ENCODE results near the gene EIF6.
A peak's percentile ranks its signal among the peaks of the same experiment; 100 is the strongest.

The EIF6 gene

GRCh38 chr20:35284267-35284991 is at the start of gene EIF6:
TSS of gene EIF6 (minus strand) at chr20:35284772. CDS start at chr20:35284487, 285 bp downstream.
- peak; percentile 85 for DNase-seq (ENCODE audit: low read depth)
- H3K4me3 ChIP-seq (ENCODE audit: control insufficient read depth, low read depth, low read length): peak within 1 kb of the TSS; percentile 88
- TF ChIP-seq CTCF (conservative IDR thresholded peaks at IDR 0.05; ENCODE audit: control insufficient read depth, insufficient read depth, low read depth, low read length): no peak

DNA sequence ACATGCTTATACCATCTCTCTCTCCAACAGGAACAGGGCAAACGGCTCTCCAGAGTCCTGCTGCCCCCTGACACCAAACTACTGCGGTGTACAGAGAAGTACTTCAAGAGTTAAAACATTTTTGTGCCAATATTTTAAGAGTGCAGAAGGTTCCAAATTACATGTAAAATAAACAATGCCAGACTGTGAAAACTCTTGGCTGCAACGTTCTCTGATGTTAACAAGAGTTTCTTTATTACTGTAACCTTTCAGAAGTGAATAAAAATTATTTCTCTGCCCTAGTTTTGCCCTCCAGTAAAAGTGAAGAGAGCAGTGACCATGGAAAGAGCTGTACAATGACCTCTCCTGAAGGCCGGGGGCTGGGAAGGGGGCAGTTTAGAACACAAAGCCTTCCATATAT is 49.0 kb upstream of the EIF6 start:
- no peak for TF ChIP-seq CTCF (conservative IDR thresholded peaks at IDR 0.05; ENCODE audit: control insufficient read depth, insufficient read depth, low read depth, low read length)
- DNase-seq (ENCODE audit: low read depth): no peak
- no peak overlapping the region for H3K4me3 ChIP-seq (ENCODE audit: control insufficient read depth, low read depth, low read length)

GRCh38 chr20:35332540-35333200 is 48.1 kb upstream of the EIF6 start:
- DNase-seq (ENCODE audit: low read depth): no peak
- TF ChIP-seq CTCF (conservative IDR thresholded peaks at IDR 0.05; ENCODE audit: control insufficient read depth, insufficient read depth, low read depth, low read length): no peak
- H3K4me3 ChIP-seq (ENCODE audit: control insufficient read depth, low read depth, low read length): no peak overlapping the region

GRCh38 chr20:35329435-35330139 is 45.0 kb upstream of the EIF6 start:
- DNase-seq (ENCODE audit: low read depth): peak; percentile 74

GRCh38 chr20:35328689-35329088 is 44.1 kb upstream of the EIF6 start:
- no peak for DNase-seq (ENCODE audit: low read depth)
- TF ChIP-seq CTCF (conservative IDR thresholded peaks at IDR 0.05; ENCODE audit: control insufficient read depth, insufficient read depth, low read depth, low read length): no peak
- H3K4me3 ChIP-seq (ENCODE audit: control insufficient read depth, low read depth, low read length): no peak overlapping the region

More at GRCh38 chr20:35329435-35330139, 45.0 kb upstream of the EIF6 start:
- TF ChIP-seq CTCF (conservative IDR thresholded peaks at IDR 0.05; ENCODE audit: control insufficient read depth, insufficient read depth, low read depth, low read length): peak; percentile 71
- H3K4me3 ChIP-seq (ENCODE audit: control insufficient read depth, low read depth, low read length): no peak overlapping the region

DNA sequence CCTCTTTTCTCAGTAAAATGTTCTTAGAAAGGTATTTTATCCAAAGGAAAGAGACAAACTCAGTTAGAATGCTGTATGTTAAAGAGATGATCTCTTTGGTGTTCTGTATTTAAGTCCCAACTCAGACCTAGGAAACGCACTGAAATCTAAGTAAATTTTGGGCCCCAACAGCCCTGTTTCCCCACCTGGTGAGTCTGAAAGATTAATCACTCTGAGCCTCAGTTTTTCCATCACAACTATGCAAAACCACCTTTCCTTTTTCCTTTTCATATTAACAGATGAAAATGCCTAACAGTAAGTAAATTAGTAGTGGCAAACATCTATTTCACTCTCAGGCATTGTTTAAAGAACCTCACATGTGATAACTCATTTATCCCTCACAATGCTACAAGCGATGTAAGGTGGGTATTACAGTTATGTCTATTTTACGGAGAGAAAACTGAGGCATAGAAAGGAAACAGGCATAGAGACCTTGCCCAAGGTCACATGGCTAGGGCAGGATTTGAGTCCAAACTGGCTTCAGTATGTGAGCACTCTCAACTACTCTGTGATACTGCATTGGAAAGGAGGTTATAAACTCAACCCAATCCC is 43.6 kb upstream of the EIF6 start:
- no peak overlapping the region for H3K4me3 ChIP-seq (ENCODE audit: control insufficient read depth, low read depth, low read length)
- no peak for TF ChIP-seq CTCF (conservative IDR thresholded peaks at IDR 0.05; ENCODE audit: control insufficient read depth, insufficient read depth, low read depth, low read length)
- DNase-seq (ENCODE audit: low read depth): no peak

Data from fibroblast of mammary gland (primary cell).